Measurements from ENCODE around the gene MAGI3.

MAGI3 gene

GRCh38 chr1:113375878-113376277, 14.4 kb upstream of the MAGI3 start:
- TF ChIP-seq REST (IDR thresholded peaks at IDR 0.05; ENCODE audit: low read depth) (no peak), USF1 (IDR thresholded peaks at IDR 0.05) (no peak), RAD21 (IDR thresholded peaks at IDR 0.05; ENCODE audit: low read depth) (no peak), CREB1 (IDR thresholded peaks at IDR 0.05; ENCODE audit: low read depth) (no peak), FOXM1 (IDR thresholded peaks at IDR 0.05; ENCODE audit: borderline replicate concordance, low read depth) (no peak), TCF12 (IDR thresholded peaks at IDR 0.05; ENCODE audit: low read depth) (no peak), NFIC (IDR thresholded peaks at IDR 0.05) (no peak), TEAD4 (IDR thresholded peaks at IDR 0.05) (no peak), TAF1 (IDR thresholded peaks at IDR 0.05; ENCODE audit: low read depth) (no peak), EP300 (IDR thresholded peaks at IDR 0.05; ENCODE audit: borderline replicate concordance) (no peak), ZBTB7A (IDR thresholded peaks at IDR 0.05; ENCODE audit: low read depth) (no peak), EGR1 (IDR thresholded peaks at IDR 0.05) (no peak), YY1 (IDR thresholded peaks at IDR 0.05; ENCODE audit: low read depth) (no peak), CEBPB (IDR thresholded peaks at IDR 0.05) (no peak)
- TF ChIP-seq, protein P1, sequence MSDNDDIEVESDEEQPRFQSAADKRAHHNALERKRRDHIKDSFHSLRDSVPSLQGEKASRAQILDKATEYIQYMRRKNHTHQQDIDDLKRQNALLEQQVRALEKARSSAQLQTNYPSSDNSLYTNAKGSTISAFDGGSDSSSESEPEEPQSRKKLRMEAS (IDR thresholded peaks at IDR 0.05): no peak

DNA sequence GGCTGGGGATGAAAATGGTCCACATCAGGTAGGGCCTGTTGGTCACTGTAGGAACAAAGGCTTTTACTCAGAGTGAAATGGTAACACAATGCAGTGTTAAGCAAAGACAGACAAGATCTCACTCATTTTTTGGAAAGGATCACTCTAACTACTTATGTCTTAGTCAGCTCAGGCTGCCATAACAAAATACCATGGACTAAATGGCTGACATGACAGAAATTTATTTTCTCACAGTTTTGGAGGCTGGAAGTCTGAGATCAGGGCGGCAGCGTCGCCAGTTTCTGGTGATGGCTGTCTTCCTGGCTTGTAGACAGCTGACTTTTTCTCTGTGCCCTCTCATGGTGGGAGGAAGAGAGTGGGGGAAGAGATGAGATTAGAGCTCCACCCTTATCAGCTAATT, 10.2 kb upstream of the MAGI3 start:
- no peak for TF ChIP-seq TEAD4 (IDR thresholded peaks at IDR 0.05)
- TF ChIP-seq FOXM1 (IDR thresholded peaks at IDR 0.05; ENCODE audit: borderline replicate concordance, low read depth): no peak
- TF ChIP-seq YY1 (IDR thresholded peaks at IDR 0.05; ENCODE audit: low read depth): no peak
- TF ChIP-seq CREB1 (IDR thresholded peaks at IDR 0.05; ENCODE audit: low read depth): no peak
- no peak for TF ChIP-seq CEBPB (IDR thresholded peaks at IDR 0.05)
- no peak for TF ChIP-seq RAD21 (IDR thresholded peaks at IDR 0.05; ENCODE audit: low read depth)
- TF ChIP-seq, protein P1 (IDR thresholded peaks at IDR 0.05): no peak
- no peak for TF ChIP-seq NFIC (IDR thresholded peaks at IDR 0.05)
- TF ChIP-seq TAF1 (IDR thresholded peaks at IDR 0.05; ENCODE audit: low read depth): no peak
- no peak for TF ChIP-seq EP300 (IDR thresholded peaks at IDR 0.05; ENCODE audit: borderline replicate concordance)
- TF ChIP-seq REST (IDR thresholded peaks at IDR 0.05; ENCODE audit: low read depth): no peak
- TF ChIP-seq TCF12 (IDR thresholded peaks at IDR 0.05; ENCODE audit: low read depth): no peak
- no peak for TF ChIP-seq USF1 (IDR thresholded peaks at IDR 0.05)

- TF ChIP-seq RAD21 (IDR thresholded peaks at IDR 0.05; ENCODE audit: low read depth): no peak
- TF ChIP-seq FOXM1 (IDR thresholded peaks at IDR 0.05; ENCODE audit: borderline replicate concordance, low read depth): no peak
- no peak for TF ChIP-seq USF1 (IDR thresholded peaks at IDR 0.05)
- TF ChIP-seq TEAD4 (IDR thresholded peaks at IDR 0.05): no peak
- TF ChIP-seq REST (IDR thresholded peaks at IDR 0.05; ENCODE audit: low read depth): no peak
Measured at GRCh38 chr1:113388017-113388620, 2.2 kb upstream of the MAGI3 start.

DNA sequence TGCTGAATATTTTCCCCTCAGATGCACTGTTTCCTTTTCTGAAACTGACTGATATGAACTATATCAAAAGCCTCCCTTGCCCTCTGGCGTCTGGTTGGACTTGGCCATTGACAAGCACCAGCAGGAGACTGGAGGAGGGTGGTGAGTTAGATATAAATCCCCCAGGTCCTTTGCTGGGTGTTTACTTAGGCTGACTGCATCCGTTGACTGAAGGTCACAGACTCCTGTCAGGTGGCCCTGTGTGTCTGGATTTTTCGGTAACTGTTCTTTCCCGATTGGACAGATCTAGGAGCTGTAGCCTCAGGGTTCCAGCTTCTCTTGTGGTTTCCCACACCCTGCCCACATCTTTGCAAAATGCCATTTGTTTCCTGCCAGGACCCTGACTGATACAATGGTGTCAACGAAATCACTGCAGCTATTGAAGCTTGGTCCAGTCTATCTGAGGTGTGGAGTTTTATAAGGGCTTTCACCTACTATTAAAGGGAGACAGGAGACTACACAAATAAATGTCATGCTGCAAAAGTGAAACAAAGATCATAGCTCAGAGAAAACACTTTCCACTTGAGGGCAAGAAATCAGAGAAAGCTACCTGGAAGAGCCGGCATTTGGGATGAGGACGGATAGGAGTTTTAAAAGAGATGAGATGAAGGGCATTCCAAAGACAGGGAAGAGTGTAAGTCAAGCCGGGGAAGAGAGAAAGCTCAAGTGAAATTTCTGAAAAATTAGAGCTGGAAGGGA, 1.5 kb upstream of the MAGI3 start:
- TF ChIP-seq NFIC (IDR thresholded peaks at IDR 0.05) (no peak), CEBPB (IDR thresholded peaks at IDR 0.05) (no peak), REST (IDR thresholded peaks at IDR 0.05; ENCODE audit: low read depth) (no peak), YY1 (IDR thresholded peaks at IDR 0.05; ENCODE audit: low read depth) (no peak), TCF12 (IDR thresholded peaks at IDR 0.05; ENCODE audit: low read depth) (no peak), EGR1 (IDR thresholded peaks at IDR 0.05) (no peak), EP300 (IDR thresholded peaks at IDR 0.05; ENCODE audit: borderline replicate concordance) (no peak), FOXM1 (IDR thresholded peaks at IDR 0.05; ENCODE audit: borderline replicate concordance, low read depth) (no peak), TEAD4 (IDR thresholded peaks at IDR 0.05) (no peak), RAD21 (IDR thresholded peaks at IDR 0.05; ENCODE audit: low read depth) (no peak), USF1 (IDR thresholded peaks at IDR 0.05) (no peak), CREB1 (IDR thresholded peaks at IDR 0.05; ENCODE audit: low read depth) (no peak), TAF1 (IDR thresholded peaks at IDR 0.05; ENCODE audit: low read depth) (no peak), ZBTB7A (IDR thresholded peaks at IDR 0.05; ENCODE audit: low read depth) (no peak)
- TF ChIP-seq, protein P1 (IDR thresholded peaks at IDR 0.05): no peak

All from Ishikawa (cell line).